DMS79 treated with DMSO at 0.1 percent for 48 hours (cell line): ENCODE data around the gene RIIAD1.
A peak's percentile ranks its signal among the peaks of the same experiment; 100 is the strongest.
"Not testable (repeated sequence)": the region's sequence is repeated elsewhere in the genome, so short reads cannot be mapped to it uniquely, and the experiment has no call there.

Experiments
- DNase-seq: peaks from one replicate; lab custom pipeline; 2025; lab: John Stamatoyannopoulos, UW

Gene RIIAD1

GRCh38 chr1:151737026-151737425 lies 15.7 kb downstream of the RIIAD1 start:
- no peak for DNase-seq

DNA sequence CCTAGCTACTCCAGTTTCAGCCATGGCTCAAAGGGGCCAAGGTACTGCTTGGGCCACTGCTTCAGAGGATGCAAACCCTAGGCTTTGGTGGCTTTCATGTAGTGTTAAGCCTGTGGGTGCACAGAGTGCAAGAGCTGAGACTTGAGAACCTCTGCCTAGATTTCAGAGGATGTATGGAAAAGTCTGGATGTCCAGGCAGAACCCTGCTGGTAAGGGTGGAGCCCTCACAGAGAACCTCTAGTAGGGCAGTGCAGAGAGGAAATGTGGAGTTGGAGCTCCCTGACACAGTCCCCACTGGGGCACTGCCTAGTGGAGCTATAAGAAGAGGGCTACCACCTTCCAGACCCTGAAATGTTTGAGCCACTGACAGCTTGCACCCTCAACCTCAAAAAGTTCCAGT lies 16.2 kb downstream of the RIIAD1 start:
- DNase-seq = no peak

DNA sequence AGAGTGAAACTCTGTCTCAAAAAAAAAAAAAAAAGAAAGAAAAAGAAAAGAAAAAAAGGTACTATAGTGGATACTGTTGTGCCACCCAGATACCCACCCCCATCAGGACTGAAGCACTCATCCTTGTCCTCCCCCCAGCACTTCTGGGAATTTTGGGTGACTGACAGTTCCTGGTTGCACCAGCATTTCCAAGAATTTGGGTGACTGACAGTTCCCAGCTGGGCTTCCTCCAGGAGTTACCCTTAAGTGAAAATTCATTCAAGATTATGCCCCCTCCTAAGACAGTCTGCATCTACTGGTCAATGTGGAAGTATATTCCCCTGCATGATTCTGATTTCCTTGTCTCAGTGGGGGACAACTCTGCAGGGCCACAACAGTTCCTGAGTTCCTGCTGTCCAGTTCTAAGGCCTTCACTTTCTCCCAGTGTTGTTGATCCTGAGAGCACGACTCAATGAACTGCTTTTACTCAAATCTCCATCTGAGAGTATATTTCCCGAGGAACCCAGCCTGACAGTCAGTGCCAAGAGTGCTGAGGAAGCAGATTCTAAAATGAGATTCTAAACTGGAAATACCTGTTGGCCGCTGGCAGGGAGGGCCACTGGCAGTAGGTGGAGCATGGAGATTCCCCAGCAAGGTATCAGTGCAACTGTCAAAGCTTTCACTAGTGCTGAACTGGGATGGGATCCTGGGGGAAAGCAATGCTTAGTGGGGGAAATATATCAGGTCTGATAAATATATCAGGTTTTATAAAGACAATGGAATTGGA lies 18.5 kb downstream of the RIIAD1 start:
- DNase-seq = no peak

GRCh38 chr1:151741516-151741915 lies 20.2 kb downstream of the RIIAD1 start:
- no peak for DNase-seq

- DNase-seq = no peak
These were observed 35.0 kb downstream of the RIIAD1 start for GRCh38 chr1:151756291-151756690.

DNA sequence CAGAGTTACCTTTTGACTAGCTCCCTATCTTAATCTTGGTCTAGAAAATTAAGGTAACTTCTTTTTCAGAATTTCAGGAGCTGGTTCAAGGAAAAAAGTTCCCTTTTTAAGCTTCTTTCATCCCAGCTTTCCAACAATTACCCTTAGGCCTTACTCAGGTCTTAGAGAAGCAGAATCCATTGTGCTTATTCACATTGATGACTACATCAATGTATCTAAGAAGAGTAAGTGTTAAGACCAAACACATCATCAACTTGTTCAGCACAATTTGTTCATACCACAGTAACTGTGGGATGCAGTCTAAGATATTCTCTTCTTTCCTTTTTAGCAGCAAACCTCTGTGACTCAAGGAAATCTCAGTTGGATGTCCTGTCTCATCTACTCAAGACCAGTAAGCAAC lies 37.9 kb downstream of the RIIAD1 start:
- DNase-seq = no peak

DNA sequence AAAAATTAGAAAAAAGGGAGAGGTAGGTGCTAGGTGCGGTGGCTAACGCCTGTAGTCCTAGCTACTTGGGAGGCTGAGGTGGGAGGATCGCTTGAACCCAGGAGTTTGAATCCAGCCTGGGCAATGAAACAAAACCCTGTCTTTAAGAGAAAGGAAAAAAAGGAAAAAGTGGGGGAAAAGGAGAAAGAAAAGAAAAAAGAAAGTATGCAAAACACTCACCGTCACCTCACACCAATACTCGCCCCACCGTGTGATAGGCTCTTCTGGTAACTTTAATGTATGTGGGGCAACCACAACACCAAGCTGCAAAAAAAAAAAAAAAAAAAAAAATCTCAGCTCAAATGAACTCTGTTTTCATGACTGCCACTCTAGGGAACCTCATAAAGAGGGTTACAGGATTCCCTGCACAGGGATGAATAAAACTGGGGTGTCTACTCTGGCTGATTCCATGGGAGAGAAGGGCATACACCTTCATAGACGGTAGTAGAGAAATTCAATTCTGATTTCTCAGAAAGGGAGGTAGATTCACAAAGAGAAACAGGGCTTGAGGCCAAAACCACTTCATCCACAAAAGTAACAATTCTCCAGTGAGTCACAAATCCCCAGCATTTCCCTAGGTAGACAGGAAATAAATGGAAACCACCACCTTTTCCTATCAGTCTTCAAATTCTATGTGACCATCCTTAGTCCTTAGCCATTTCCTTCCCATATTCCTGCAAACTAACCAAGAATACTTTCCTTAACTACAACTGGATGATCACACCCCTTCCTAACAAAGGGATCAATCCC lies 39.5 kb downstream of the RIIAD1 start:
- DNase-seq = no peak

DNA sequence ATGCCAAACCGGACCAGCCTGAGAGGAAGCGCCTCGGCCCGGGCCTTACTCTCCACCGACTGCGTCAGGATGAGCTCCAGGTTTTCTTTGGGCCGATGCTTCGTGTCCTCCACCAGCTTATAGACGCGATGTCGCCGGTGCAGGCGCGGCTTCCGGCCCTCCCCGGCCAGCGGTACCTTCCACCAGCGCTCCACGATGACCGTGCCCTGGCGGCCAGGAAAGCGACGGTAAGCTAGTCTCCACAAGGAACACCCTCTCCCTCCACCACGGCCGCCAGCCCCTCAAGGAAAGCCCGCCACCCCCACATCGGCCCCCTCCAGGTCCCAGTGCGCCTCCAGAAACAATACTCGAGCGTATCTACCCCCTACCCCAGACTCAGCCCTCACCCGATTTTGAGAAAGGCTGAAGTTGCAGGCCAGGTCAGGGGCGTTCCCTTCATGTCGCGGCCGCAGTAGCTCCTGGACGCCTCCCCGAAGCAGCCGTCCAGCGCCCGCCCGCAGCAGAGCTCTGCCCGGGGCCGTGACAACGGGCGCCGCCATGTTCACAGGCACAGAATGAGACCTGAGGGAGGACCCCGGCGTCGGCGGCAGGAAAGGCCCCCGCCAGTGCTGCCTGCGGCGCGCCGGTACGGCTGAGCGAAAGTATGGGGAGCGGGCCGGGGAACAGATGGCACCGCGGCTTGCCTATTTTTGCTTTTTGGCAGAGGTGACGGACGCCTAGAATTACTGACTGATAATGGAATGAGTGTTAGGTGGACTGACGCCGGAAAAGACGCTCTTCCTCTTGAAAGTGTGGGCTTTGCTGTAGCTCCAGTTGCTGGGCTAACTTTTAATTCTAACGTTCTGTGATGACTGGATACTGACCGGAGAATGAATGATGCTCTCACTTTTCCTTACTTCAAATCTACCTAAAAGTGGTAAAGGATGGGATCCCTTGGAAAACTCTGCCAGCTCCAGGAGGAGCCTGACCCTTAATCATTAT lies 41.9 kb downstream of the RIIAD1 start, which contains the start of gene MRPL9:
Gene MRPL9, minus strand, starts transcription at position 556 of the 981 bp plus-strand sequence. Its CDS starts 17 bp downstream, at position 539.
- peak; percentile 73 for DNase-seq

DNA sequence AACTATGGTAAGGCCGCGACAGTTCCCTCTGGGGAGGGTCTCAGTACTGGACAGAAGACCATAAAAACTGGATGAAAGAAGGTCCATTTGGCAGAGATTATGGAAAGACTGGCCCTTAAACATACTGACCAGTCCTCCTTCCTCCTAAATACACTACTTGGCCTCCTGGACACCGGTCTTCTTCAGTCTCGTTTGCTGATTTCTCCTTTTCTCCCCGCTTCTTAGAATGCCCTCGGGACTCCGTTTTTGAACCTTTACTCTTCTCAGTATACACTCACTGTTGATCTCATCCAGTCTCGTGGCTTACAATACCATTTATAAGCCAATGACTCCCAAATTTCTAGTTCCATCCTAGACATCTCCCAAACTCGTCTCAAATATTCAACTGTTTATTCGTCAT lies 42.7 kb downstream of the RIIAD1 start:
- DNase-seq = no peak

DNA sequence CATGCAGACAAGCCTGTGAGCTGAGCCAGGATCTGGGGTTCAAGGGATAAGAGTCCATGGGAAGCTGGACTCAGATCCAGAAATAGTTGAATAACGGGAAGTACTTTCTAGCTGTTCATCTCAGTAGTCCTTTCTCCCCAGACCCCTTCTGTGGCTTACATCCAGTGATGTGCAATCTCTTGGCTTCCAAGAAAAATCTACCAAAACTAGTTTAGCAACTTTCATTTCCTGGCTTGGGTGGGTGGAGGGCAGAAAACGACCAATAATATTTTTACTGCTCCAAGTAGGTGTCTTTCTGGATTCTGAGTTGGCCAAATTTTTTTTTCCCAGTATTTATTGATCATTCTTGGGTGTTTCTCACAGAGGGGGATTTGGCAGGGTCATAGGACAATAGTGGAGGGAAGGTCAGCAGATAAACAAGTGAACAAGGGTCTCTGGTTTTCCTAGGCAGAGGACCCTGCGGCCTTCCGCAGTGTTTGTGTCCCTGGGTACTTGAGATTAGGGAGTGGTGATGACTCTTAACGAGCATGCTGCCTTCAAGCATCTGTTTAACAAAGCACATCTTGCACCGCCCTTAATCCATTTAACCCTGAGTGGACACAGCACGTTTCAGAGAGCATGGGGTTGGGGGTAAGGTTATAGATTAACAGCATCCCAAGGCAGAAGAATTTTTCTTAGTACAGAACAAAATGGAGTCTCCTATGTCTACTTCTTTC lies 47.2 kb downstream of the RIIAD1 start:
- DNase-seq = peak; percentile 48

- not testable (repeated sequence) for DNase-seq
These were observed 47.9 kb downstream of the RIIAD1 start for GRCh38 chr1:151769270-151769669.

DNA sequence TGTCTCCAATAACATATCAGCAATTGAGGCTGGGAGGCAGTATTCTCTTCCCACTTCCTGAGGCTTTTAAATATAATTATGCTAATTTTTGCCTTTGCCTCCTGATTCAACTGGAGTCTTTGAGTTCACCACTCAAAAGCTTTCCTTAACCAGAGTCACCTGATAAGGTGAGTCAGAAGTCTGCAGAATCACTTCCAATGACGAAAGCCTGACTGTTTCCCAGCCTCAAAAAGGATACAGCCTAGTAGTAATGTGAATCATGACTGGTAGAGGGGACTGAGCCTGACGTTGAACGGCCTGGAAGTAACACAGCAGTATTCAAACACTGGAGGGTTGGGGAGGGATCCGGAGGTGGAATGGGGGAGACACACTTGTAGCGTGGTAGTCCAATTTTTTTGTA lies 52.4 kb downstream of the RIIAD1 start:
- DNase-seq = no peak

DNA sequence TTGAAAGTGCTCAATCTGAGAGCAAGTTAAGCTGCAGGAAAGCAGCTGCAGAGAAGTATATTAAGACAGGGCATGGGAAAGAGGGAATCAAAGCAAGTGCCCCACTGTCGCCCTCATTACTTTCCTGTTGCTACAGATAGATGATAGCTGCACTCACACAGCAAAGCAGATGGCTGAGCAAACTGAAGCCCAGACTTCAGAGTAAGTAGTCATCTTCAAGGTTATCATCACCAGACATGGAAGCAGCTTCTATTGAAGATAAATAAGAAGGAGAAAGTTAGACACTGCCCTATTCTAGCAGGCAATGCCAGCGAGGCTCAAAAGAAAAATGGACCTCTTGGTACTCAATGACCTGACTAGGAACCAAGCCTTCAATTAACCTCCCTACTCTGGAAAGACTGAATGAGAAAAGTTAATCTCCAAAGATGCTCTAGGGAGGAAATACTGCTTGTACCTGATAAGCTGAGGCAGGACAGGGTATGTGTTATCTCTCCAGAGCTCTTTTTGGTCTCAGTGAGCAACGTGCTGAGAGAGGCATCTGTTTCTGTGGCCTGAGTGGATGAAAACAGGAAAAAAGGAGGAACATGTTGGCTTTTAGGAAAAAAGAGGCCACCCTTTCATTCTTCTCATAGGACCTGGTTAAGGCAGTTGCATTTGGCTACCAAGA lies 53.1 kb downstream of the RIIAD1 start:
- no peak for DNase-seq

DNA sequence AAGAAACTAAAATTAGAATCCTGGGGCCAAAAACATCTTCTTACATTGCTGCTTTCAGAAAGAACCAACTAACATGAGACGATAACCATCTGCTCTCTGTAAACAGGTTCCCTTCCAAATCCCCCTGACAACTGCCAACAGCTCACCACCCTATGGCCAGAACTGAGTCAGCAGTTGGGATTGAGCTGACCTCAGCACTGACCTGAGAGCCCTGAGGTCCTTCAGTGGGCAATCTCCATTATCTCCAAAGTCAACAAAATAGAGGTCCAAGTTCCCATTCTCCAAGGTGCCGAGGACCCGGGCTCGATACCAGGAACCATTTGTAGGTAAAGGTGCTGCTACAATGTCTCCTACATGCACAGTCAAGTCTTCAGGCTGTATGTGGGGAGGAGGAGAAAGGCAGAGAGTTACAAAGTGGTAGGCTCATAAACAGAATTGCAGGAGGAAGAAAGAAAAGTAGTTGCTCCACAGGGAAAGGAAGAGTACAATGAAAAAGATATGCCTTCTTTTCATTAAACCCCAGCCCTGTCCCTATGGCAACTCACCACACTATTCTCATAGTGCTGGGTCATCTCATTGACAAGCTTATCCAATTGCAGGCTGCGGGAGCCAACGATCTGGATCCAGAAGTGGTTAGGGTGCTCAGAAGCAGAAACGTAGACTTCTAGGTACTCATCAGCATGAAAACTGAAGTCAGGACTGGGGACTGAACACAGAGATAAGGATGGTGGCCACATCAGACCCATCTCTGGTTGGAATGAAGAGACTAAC lies 54.8 kb downstream of the RIIAD1 start:
- no peak for DNase-seq

DNA sequence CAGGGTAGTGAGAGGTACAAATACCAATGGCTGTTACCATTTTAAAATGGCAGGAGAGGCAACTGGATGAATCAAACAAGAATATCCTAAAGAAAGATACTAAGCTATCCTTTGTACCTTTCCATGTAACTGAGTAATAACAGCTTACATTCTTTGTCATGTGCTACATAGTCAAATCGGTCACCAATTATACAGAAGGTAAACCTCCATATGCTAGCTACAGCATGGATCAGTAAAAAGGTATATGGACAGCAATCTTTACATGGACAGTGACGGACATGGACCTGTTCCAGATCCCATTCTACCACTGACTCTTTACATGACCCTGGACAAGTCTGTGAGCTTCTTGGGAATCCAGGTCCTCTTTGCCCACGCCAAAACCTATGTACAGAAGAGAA lies 55.3 kb downstream of the RIIAD1 start:
- no peak for DNase-seq

- no peak for DNase-seq
These were observed 56.0 kb downstream of the RIIAD1 start for GRCh38 chr1:151777317-151777716.
